SJSA1 (cell line): ENCODE data around the gene GLE1. TPM values are rescaled to one million over a fixed set of nuclear protein-coding genes. Genes with fewer than 3 reads are reported as not detected.
"Not testable (repeated sequence)": the region's sequence is repeated elsewhere in the genome, so short reads cannot be mapped to it uniquely, and the experiment has no call there.

Source experiments
- DNase-seq, 2 experiments: peaks; one replicate each; pipeline ENCODE4 v3.0.0-alpha.2; 2015 to 2020; ENCODE audit warnings: low spot score in 2 of 2, low read depth in 1 of 2
- H3K27ac ChIP-seq: fragments of 250-450 bp; sonication (Bioruptor Pico); 2 replicates; pipeline ENCODE4 v1.5.1; 2020; ENCODE audit warnings: mild to moderate bottlenecking, moderate library complexity
- H3K27me3 ChIP-seq: fragments of 250-450 bp; sonication (Bioruptor Pico); replicated peaks from 2 replicates; pipeline ENCODE4 v1.5.1; 2020; ENCODE audit warnings: mild to moderate bottlenecking, moderate library complexity
- H3K36me3 ChIP-seq: fragments of 250-450 bp; sonication (Bioruptor Pico); 2 replicates; pipeline ENCODE4 v1.5.1; 2020; ENCODE audit warnings: mild to moderate bottlenecking
- H3K4me1 ChIP-seq: fragments of 250-450 bp; sonication (Bioruptor Pico); replicated peaks from 2 replicates; pipeline ENCODE4 v1.6.1; 2021; ENCODE audit warnings: mild to moderate bottlenecking
- H3K4me3 ChIP-seq: fragments of 250-450 bp; sonication (Bioruptor Pico); 2 replicates; pipeline ENCODE4 v1.5.1; 2020; ENCODE audit warnings: mild to moderate bottlenecking
- H3K9me3 ChIP-seq: fragments of 250-450 bp; sonication (Bioruptor Pico); replicated peaks from 2 replicates; pipeline ENCODE4 v1.5.1; 2020; ENCODE audit warnings: mild to moderate bottlenecking
- total RNA-seq: library from RNA; depleted of rRNA; stranded (reverse); fragments of >200 nt; shearing (Covaris generic); gene quantifications from 2 replicates; pipeline ENCODE4 v1.2.3, GENCODE V29; 2014

GLE1 gene
- total RNA-seq, 1 experiment from 2014 or later: 31.3 TPM

DNA sequence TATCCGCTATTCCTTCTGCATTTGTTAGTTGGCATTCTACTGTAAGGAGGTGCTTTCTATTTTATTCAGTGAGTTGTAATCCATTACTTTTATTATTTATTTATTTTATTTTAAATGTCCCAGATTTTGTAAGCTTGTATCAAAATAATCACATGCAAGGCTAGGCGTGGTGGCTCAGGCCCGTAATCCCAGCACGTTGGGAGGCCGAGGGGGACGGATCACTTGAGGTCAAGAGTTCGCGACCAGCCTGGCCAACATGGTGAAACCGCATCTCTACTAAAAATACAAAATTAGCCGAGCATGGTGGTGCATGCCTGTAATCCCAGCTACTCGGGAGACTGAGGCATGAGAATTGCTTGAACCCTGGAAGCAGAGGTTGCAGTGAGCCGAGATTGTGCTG, 1.4 kb downstream of the GLE1 start:
- DNase-seq, H3K27ac ChIP-seq, H3K27me3 ChIP-seq, H3K9me3 ChIP-seq, H3K4me3 ChIP-seq: not testable (repeated sequence)
- H3K36me3 ChIP-seq: peaks cover 36% of the 10 kb centered on the region
- peaks cover 22% of the 10 kb centered on the region for H3K4me1 ChIP-seq

DNA sequence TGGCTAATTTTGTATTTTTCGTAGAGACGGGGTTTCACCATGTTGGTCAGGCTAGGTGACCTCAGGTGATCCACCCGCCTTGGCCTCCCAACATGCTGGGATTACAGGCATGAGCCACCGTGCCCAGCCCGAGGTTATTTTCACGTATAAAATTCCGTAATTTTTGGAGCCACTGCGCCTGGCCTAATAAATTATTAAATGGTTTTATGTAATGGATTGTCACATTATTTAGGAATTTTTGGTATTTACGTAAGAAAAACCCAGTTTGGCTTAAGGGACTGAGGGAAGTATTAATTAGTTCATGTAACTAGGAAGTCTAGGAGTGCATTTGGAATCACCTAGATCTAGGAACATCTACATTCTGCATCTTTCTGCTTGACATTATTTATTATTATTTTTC, 8.3 kb downstream of the GLE1 start:
- H3K4me1 ChIP-seq: no peaks in the 10 kb centered on the region
- no peak for DNase-seq
- H3K27ac ChIP-seq: no peak overlapping the region
- H3K4me3 ChIP-seq: no peak overlapping the region
- no peaks in the 10 kb centered on the region for H3K27me3 ChIP-seq
- no peaks in the 10 kb centered on the region for H3K9me3 ChIP-seq
- H3K36me3 ChIP-seq: peaks cover 55% of the 10 kb centered on the region

DNA sequence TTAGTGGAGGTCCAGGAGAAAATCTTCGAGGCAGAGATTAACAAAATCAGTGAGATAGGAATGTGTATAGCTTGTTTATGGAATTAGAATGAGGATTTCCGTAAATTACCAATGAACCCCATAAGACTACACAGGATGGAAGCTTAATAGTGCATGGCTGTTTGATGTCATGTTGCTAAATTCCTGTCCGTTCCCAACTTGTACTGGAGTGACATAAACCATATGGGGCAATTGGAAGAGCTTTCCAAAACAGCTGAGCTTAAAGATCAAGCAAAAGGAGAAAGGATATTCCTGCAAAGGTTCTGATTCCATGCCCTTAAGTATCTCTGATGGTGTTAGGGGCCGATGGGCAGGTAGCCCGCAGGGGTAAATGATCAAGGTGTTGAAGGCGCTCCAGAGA, 17.4 kb downstream of the GLE1 start:
- Histone ChIP-seq H3K9me3 (no peaks in the 10 kb centered on the region), H3K4me3 (no peak overlapping the region), H3K27me3 (no peaks in the 10 kb centered on the region), H3K4me1 (no peaks in the 10 kb centered on the region), H3K36me3 (peaks cover 16% of the 10 kb centered on the region), H3K27ac (no peak overlapping the region)
- DNase-seq: no peak

DNA sequence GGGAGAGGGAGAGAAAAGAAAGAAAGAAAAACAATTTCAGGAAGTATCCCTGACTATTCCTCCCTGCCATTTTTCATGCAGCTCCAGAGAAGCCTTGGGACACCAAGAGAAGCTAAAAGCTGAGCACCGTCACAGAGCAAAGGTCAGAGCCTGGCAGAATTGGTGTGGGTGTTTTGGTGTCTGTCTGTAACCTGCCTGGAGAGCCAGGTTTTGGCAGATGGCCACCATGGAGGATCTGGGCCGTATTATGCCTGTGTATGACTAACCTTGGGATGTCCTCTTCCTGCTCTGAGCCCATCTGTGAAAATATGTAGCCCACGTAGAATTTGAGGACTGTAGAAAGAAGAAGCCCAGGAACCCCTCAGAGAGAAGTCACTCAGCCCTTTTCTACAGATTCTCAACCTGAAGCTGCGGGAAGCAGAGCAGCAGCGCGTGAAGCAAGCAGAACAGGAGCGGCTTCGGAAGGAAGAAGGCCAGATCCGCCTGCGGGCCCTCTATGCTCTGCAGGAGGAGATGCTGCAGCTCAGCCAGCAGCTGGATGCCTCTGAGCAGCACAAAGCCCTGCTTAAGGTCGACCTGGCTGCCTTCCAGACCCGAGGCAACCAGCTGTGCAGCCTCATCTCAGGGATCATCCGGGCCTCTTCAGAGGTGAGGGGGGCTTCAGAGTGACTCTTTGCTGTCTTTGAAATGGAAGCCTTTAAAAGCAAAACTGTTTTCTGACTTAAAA, 18.8 kb downstream of the GLE1 start:
- no peak for DNase-seq
- peaks cover 23% of the 10 kb centered on the region for H3K36me3 ChIP-seq
- no peak overlapping the region for H3K27ac ChIP-seq
- peaks cover 3% of the 10 kb centered on the region for H3K4me1 ChIP-seq
- no peak overlapping the region for H3K4me3 ChIP-seq
- H3K9me3 ChIP-seq: no peaks in the 10 kb centered on the region
- no peaks in the 10 kb centered on the region for H3K27me3 ChIP-seq

DNA sequence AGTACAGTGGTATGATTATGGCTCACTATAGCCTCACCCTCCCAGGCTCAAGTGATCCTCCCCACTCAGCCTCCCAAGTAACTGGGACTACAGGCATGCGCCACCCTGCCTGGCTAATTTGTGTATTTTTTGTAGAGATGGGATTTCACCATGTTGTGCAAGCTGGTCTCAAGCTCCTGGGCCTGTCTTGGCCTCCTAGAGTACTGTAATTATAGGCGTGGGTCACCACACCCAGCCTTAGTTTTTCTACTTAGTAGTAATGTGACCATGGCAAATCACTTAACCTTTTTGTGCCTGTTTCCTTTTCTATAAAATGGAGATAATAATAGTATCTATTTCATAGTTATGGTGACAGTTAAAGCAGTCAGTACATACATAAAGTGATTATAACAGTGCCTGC, 22.2 kb downstream of the GLE1 start:
- Histone ChIP-seq H3K4me3 (no peak overlapping the region), H3K27ac (no peak overlapping the region), H3K27me3 (no peaks in the 10 kb centered on the region), H3K4me1 (peaks cover 13% of the 10 kb centered on the region), H3K9me3 (no peaks in the 10 kb centered on the region), H3K36me3 (peaks cover 38% of the 10 kb centered on the region)
- no peak for DNase-seq

DNA sequence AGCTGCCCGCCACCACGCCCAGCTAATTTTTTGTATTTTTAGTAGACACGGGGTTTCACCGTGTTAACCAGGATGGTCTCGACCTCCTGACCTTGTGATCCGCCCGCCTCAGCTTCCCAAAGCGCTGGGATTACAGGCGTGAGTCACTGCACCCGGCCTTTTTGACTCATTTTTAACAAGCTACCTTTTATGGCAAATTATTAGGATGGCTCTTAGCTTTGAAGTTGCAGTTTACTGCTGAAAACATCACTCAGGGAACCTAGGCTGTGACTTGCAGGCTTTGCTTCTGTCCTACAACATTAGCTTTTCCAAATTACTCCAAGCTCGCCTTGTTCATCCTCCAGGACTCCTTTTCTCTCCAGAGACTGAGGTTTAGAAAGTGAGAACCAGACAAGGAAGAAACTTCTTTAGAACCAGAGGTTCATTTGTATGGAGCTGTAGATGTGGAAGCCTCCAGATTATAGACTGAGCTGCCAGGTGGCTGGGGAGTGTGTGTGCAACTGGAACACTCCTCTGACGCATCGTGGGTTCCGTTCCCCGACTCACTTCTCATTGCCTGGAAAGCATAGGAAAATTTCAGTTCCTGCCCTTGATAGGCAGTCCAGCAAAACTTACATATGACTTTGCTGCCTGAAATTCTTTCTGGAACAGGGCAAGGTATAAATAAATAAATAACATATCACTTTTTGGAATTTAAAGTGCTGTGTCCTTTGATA, 24.1 kb downstream of the GLE1 start:
- peaks cover 13% of the 10 kb centered on the region for H3K4me1 ChIP-seq
- H3K4me3 ChIP-seq: no peak overlapping the region
- DNase-seq: peak in 1 of 2 experiments; percentile 48
- H3K9me3 ChIP-seq: no peaks in the 10 kb centered on the region
- 0 out of 2 replicates have a peak overlapping the region, but pooled peaks have one; percentile 20 for H3K27ac ChIP-seq
- H3K27me3 ChIP-seq: no peaks in the 10 kb centered on the region
- H3K36me3 ChIP-seq: peaks cover 43% of the 10 kb centered on the region

DNA sequence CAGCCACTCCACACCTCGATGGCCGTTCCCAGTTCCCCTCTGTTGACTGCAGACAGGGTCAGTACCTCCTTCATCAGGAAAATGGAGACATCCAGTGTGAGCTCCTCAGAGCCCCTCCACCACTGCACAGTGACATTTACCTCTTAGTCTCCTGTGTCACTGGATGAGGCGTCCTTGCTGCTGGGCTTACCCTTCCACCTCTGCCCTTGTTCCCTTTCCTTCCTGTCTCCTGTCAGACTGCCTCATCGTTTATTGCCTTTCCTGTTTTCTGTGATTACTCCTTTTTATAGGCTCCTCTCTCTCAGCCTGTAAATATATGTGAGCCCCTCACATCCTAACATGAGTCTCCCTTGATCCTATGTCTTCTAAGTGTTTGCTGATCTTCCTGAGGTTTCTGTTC, 24.7 kb downstream of the GLE1 start:
- Histone ChIP-seq H3K4me1 (peaks cover 13% of the 10 kb centered on the region), H3K36me3 (peaks cover 47% of the 10 kb centered on the region), H3K9me3 (no peaks in the 10 kb centered on the region), H3K27me3 (no peaks in the 10 kb centered on the region), H3K27ac (0 out of 2 replicates have a peak overlapping the region, but pooled peaks have one; percentile 20), H3K4me3 (no peak overlapping the region)
- no peak for DNase-seq

DNA sequence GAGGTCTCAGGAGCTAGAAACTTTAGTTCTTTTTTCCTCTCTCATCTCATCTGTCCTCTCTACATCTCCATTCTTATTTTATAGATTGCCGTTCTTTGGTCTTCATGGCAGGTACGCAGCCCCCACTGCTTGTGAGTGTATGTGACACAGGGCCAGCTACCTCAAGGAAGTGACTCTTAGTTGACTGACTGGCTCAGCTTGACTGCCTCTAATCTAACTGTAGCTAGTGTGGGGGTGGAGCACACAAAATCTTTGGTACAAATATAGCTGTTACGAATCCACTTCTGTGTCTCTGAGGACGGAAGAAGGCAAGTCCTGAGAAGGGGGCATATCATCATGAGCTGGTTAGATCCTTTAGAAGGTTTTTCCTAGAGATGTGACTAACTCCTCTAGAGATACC, 28.1 kb downstream of the GLE1 start:
- H3K36me3 ChIP-seq: peaks cover 53% of the 10 kb centered on the region
- H3K27ac ChIP-seq: no peak overlapping the region
- peaks cover 13% of the 10 kb centered on the region for H3K4me1 ChIP-seq

DNA sequence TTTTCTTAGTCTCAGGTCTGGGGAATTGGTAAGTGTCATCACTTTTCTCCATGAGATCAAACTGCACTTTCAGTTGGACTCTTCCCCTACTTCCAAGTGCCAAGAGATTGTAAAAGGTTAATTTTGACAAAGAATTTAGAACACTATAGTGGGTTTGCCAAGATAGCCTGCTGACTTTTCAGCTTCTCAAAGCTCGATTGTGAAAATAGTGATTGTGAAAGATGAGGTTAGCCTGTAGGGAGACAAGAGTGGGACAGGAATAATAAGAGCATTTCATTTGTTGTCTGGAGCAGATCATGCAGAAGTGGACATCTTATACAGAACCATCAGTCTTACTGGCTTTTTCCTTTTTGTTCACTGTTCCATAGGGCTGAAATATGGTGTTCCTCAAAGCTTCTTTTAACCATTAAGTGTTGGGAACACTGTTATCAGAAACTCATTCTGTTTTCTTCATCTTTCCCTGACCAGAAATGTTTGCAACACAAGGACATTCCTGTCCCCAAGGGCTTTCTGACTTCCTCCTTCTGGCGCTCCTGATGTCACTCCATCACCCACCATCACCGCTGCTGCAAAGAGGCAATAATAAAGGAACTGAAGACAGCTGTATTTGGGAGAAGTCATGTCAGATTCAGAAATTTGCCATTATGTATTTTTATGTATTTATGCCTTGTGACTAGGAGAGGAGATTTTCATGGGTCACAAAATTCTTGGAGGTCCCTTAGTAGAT, 36.3 kb downstream of the GLE1 start:
- no peak overlapping the region for H3K27ac ChIP-seq
- DNase-seq: no peak
- H3K36me3 ChIP-seq: peaks cover 55% of the 10 kb centered on the region
- H3K27me3 ChIP-seq: no peaks in the 10 kb centered on the region
- no peaks in the 10 kb centered on the region for H3K9me3 ChIP-seq
- no peaks in the 10 kb centered on the region for H3K4me1 ChIP-seq
- no peak overlapping the region for H3K4me3 ChIP-seq

More for the DNA sequence above, 28.1 kb downstream of the GLE1 start:
- H3K9me3 ChIP-seq: no peaks in the 10 kb centered on the region
- no peaks in the 10 kb centered on the region for H3K27me3 ChIP-seq
- H3K4me3 ChIP-seq: no peak overlapping the region
- DNase-seq: no peak

DNA sequence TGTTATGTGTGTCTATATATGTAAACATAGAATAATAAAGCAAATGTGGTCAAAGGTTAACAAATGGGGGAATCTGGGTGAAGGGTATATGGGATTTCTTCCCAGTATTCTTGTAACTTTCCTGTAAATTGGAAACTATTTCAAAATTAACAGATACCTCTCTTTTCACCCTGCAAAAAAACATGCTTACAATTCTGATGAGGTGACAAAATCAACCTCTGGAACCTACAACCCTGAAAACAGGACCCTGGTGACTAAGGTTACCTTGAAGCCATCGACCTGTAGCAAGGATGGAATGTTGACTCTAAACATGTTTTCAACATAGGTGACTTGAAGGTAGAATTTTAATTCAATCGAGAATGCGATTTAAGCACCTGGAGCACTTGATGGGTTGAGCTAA, 42.0 kb downstream of the GLE1 start:
- no peak overlapping the region for H3K27ac ChIP-seq
- H3K4me1 ChIP-seq: peaks cover 7% of the 10 kb centered on the region

DNA sequence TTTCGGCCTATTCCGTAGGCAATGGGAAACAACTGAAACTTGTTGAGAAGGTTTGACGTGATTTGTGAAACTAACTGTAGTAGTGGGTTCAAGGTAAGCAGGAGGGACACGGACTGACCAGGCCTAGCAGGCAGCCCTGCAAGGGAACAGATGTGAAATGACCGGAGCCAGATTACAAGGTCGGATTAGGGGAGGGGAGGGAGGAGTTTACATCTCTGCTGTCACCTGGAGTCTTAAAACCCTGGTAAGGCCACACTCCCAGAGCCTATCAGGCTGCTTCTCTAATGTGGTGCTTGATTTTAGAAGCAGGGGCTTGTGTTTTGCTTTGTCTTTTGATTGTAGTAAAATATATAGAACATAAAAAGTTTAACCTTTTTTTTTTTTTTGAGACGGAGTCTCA, 44.4 kb downstream of the GLE1 start:
- no peaks in the 10 kb centered on the region for H3K9me3 ChIP-seq
- no peak for DNase-seq
- H3K36me3 ChIP-seq: peaks cover 8% of the 10 kb centered on the region
- no peak overlapping the region for H3K27ac ChIP-seq
- H3K27me3 ChIP-seq: no peaks in the 10 kb centered on the region
- peaks cover 15% of the 10 kb centered on the region for H3K4me1 ChIP-seq
- H3K4me3 ChIP-seq: no peak overlapping the region

More for the DNA sequence above, 42.0 kb downstream of the GLE1 start:
- Histone ChIP-seq H3K9me3 (no peaks in the 10 kb centered on the region), H3K27me3 (no peaks in the 10 kb centered on the region), H3K36me3 (0 out of 2 replicates have a peak, but pooled peaks cover 4% of the 10 kb centered on the region), H3K4me3 (no peak overlapping the region)
- DNase-seq: no peak

DNA sequence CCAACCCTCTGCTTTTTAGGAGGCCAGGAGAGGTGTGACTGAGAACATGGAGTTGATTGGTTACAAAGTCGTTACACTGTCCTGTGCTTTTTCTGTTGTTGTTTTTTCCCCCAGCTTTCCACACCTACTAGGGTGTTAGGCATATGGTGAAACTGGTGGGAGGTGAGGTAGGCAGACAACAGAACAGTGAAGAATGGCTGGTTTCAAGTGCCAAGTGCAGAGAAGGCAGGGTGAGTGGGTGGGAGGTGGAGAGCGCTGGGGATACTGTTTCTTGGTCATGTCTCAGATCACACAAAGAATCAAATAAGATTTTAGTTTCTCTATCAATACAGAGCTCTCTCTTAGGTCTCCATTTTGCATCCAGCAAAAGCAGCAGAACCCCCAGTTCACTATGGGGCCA, 45.7 kb downstream of the GLE1 start:
- Histone ChIP-seq H3K4me3 (no peak overlapping the region), H3K9me3 (no peaks in the 10 kb centered on the region), H3K27me3 (no peaks in the 10 kb centered on the region), H3K4me1 (peaks cover 29% of the 10 kb centered on the region), H3K36me3 (peaks cover 11% of the 10 kb centered on the region), H3K27ac (no peak overlapping the region)
- no peak for DNase-seq

DNA sequence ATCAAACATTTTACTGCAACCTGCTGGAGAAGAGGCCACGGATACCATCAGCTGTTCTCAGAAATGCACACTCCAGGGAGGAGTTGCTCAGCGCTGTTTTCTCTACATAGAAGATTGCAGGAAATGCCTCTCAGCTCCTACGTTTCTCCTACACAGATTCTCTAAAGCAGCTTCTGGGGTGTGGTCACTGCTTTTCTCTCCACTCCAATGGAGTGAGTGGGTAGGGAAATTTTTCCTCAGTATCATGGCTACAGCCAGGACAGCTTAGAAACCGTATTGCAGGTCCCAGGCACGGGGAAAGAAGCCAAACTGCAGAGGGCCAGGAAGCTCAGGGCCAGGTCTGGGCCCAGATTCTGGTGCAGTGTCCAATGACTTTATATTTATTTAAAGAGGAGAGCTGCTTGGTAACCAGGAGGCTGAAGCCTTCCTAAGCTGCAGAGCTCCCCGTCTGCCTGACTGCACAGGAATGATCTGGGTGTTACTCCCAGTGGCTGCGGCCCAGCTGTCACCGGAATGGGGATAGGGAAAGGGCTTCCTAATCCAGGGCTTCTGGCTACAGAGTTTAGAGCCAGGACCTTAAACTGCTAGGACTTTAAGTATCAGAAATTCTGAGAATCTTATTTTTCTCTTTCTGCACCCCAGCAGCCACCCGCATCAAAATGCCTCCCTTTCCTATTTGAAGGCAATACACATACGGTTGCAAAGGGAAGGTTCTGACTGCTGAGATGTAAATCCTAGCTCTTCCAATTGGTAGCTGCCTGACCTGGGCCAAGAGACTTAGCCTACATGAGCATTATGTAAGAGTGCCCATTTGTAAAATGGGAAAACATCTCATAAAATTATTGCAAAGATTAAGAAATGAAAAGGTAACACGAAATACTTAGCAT, 46.5 kb downstream of the GLE1 start:
- H3K4me1 ChIP-seq: peaks cover 36% of the 10 kb centered on the region
- peak overlapping the region; percentile 98 for H3K4me3 ChIP-seq
- H3K27me3 ChIP-seq: no peaks in the 10 kb centered on the region
- H3K27ac ChIP-seq: peak overlapping the region; percentile 74
- H3K36me3 ChIP-seq: peaks cover 13% of the 10 kb centered on the region
- H3K9me3 ChIP-seq: no peaks in the 10 kb centered on the region
- DNase-seq: no peak
